Stimulated activated CD4-positive, alpha-beta T cell treated with anti-CD3 and anti-CD28 coated beads, Interleukin-12 subunit alpha, Interleukin-12 subunit beta, amount 100 ng/mL, for 24 hours (primary cell): Measurements from ENCODE around the gene GPR161.
"Not testable (repeated sequence)": the region's sequence is repeated elsewhere in the genome, so short reads cannot be mapped to it uniquely, and the experiment has no call there.

Source experiments
- DNase-seq, 2 experiments: peaks; one replicate each; pipeline ENCODE4 v3.0.0-alpha.2; 2020; ENCODE audit warnings: low read depth in 2 of 2

GPR161 gene, protein sequence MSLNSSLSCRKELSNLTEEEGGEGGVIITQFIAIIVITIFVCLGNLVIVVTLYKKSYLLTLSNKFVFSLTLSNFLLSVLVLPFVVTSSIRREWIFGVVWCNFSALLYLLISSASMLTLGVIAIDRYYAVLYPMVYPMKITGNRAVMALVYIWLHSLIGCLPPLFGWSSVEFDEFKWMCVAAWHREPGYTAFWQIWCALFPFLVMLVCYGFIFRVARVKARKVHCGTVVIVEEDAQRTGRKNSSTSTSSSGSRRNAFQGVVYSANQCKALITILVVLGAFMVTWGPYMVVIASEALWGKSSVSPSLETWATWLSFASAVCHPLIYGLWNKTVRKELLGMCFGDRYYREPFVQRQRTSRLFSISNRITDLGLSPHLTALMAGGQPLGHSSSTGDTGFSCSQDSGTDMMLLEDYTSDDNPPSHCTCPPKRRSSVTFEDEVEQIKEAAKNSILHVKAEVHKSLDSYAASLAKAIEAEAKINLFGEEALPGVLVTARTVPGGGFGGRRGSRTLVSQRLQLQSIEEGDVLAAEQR

DNA sequence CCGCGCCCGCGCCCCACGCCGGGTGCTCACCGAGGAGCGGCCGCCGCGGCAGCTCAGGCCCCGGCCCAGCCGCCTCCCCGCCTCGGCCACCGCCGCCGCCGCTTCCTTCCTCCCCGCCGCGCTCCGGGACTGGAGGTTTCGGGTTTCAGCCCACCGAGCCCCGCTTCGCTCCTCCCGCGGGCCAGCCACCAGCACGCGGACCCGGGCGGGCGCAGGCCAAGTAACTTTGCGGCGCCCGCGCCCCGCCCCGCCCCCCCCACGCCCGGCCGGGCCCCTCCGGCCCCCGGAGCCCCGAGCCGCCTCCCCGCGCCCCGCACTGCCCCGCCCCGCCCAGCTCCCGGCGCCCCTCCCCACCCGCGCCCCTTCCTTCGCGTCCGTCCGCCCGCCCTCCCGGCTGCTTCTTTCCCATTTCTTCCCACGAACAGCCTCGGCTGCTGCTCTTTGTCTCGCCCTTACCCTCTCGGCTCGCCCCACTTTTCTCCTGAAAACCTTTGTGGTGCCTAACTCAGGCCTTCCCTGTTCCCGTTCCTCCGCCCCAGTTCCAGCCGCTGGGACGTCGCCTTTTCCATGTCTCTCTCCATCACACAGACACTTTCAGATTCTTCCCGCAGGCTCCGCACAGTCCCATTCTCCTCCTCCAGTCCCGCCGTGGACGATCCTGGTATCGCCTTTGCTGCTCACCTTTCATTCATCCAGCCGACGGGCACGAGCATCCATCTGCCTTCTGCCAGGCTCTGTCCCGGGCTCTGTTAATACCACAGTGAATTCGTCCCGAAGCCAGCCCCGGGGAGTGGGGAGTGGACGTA is at the start of gene GPR161:
GPR161 (minus strand) TSS at position 222 of the 806 bp plus-strand sequence. CDS start 32,080 bp downstream, outside the sequence.
- DNase-seq: peak in 1 of 2 experiments; percentile 15

DNA sequence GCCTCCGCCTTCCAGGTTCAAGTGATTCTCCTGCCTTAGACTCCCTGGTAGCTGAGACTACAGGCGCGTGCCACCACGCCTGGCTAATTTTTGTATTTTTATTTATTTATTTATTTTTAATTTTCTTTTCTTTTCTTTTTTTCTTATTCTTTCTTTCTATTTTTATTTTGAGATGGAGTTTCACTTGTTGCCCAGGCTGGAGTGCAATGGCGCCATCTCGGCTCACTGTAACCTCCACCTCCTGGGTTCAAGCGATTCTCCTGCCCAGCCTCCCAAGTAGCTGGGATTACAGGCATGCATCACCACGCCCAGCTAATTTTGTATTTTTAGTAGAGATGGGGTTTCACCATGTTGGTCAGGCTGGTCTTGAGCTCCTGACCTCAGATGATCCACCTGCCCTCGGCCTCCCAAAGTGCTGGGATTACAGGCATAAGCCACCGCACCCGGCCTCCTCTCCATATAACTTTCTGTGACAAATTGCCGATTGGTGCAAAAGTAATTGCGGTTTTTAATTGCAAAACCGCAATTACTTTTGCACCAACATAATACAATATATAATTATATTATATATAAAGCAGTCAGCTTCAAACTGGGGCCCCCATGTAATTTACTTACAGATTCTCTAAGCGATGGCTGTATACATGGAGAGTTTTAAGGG is 44.5 kb upstream of the GPR161 start:
- DNase-seq: not testable (repeated sequence)

DNA sequence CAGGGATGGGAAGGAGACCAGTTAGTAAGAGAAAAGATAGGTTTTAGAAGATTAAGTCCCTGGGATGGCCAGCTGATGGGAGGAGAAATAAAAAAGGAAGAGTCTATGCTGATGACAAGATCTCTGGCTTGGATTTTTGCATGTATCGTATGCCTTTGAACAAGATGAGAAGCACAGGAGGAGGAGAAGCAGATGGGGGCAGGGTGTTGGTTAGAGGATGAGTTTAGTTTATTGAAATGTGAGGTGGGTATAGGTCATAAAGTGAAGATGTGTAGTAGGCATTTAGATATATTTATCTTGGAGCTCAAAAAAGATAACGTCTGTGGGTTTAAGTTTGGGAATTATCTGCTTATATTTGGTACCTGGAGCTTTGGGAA is 43.4 kb upstream of the GPR161 start:
- DNase-seq: no peak

DNA sequence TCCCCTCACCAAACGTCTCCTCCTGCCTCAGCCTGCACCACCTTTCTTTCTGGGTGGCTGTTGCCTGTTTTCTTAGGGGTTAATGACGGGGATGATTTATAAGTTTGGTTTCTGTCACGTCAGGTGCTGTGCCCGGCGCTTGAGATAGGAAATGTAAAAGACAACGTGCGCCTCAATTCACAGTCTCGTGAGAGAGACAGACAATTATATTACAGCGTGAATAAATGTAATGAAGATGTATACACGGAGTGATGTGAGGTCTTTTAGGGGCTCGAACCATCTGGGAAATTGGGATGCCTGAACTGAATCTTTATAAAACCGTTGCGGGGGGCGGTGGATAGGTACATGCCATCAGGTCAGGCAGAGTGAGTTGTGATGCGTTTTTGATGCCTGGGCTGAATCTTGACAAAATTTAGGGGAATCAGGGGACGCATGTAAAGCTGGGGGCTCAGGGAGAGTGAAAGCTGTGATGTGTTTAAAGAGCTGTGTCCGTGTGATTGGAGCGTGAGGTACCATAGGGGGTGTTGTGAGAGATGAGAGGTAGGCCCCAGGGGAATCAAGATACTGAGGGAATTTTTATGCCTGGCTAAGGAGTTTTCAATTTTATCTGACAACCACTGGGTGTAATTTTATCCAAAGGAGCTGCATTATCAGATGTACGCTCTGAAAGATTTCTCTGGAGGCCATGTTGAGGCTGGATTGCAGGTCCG is 42.9 kb upstream of the GPR161 start:
- DNase-seq: peak in 1 of 2 experiments; percentile 7

DNA sequence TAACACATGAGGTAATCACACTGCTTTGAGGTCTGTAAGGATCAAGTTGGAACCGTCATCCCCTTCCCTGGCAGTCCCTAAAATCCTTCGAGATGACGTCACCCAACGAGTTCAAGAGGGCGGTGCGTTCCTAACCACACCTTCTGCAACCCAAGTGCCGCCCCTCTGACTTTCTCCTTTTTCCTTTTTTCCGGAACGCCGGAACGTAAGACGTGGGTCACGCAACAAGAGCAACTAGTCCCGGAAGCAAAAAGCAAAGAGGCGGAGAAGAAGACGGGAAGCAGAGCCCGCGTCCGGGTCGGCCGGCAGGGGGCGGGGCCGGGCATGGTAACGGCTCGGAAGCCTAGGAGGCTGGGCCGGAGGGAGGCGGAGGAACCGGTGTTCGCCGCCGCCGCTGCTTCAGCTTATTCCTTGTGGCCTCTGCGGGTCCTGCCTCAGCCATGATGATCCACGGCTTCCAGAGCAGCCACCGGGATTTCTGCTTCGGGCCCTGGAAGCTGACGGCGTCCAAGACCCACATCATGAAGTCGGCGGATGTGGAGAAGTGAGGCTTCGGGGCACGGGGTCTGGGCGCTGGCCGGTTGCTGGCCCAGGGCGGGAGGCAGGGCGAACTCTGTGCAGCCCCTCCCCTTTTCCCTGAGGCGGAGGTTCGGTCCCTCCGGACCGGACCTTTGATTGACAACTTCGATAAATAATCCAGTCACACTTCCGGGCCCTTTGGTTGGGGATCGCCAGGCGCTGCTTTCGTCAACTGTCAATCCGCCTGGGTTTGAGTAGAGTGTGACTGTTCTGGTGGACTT is 42.1 kb upstream of the GPR161 start, which contains the start of gene TIPRL:
TIPRL (plus strand) TSS at position 325 of the 800 bp plus-strand sequence; CDS start at position 441, 116 bp downstream.
- peak; percentile 91 to 94 for DNase-seq

DNA sequence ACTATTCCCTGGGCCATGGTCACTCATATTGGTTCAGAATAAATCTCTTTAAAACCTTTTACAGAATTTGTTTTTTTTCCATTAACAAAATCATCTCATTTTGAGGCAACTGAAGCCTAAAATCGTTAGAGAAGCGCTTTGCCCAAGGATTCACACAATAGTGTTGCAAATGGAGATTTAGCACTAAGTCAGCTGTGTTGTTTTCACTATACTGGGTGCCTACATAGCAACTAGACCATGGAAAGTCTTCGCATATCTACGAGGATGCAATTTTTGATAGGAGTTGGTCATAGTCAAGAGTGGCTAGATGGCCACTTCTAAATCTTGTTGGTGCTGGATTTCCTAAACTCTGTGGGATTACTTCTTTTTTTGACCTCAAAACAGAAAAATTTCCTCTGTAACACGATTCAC is 41.5 kb upstream of the GPR161 start:
- DNase-seq: no peak

DNA sequence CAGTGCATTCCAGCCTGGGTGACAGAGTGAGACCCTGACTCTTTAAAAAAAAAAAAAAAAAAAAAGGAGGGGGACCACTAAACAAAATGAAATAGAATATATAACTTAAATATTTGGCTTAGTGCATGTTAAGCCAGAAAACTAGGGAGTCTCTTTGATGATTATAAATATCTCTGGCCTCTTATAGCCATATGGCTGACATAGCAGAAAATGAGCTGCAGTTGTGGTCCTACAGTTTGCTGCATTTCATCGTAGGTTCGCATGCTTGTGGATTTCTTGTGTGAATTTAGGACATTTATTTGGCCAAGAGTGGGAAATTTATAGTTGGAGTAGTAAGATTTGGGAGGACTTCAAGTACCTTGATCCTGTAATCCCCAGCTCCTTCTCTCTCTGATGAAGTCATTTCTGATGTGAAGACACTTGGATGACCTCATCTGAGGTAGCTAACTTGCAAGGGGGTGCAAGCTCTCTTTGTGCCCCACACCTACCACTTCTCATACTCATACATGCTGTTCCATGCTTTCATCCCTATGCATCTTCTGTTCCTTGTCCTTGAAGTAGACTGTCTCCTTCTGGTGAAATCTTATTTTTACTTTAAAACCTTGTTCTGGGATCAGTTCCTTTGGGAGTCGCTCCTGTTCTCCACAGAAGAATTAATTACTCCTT is 35.7 kb upstream of the GPR161 start:
- DNase-seq: no peak

DNA sequence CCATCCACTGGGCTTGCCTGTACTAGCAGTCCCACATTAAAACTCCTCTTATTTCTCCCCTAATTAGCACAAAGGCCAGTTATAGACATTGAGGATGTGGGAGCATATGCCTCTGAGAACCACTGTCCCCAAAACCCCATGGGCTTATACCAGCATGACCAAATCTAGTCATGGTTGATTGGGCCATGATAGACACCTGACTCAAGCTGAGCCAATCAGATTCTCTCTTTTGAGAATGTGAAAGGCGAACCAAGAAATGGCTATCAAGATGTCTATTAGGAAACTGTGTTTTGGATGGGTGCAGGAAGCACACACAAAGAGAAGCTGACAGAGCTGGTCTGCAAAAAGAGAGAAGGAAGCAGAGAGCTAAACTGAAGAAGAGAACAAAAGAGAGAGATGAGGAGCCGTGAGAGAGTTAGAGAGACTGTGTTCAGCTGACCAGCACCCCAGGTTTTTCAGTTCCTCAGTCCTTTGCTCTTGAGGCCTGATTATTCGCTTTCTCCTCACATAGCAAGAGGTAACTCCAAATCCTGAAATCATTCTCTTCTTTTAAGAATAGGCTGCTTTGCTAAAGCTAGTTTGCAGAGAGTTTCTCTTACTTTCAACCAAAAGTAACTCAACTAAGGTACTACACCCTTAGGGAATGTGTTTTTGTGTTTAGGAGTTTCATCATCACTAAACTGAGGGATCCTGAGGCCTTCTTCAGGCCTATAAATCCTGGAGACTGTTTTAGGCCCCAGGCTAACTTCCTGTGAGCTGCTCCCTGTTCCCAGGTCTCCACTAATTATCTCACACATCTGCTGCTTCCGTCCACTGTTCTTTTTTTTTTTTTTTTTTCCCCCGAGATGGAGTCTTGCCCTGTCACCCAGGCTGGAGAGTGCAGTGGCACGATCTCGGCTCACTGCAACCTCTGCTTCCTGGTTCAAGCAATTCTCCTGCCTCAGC is 34.1 kb upstream of the GPR161 start:
- no peak for DNase-seq

DNA sequence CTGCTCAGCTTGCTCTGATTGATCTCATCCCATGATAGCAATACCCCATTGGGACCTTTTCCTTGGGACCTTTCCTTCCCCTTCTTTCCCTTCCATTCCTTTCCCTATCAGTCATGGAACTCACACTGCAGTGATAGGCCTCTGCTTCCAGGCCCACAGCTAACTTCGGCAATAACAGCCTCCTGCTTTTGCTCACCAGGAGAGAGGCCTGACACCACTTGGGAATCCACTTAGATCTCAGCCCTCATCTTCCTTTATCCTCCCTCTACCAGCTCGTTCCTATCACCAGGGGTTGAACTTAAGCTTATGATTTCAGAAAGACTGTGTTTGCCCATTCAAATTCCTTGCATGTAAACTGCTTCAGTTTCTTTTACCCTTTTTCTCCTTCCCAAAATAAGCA is 31.1 kb upstream of the GPR161 start:
- DNase-seq: no peak

DNA sequence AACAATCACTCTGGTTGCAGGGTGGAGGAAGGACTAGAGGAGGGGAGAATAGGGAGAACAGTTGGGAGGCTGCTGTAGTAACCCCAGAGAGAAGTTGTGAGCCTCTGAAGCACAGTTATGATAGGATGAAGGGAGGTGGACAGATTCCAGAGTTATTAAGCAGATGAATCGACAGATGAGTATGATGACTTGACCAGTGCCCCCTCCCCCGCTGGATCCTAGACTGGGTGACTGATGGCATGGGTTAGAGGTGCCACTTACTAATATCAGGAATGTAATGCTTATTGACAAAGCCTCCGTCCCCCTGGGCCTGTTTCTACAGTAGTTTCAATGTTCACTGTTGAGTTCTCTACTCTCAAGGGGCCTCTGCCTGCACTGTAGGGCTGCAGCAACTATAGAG is 28.0 kb upstream of the GPR161 start:
- no peak for DNase-seq

DNA sequence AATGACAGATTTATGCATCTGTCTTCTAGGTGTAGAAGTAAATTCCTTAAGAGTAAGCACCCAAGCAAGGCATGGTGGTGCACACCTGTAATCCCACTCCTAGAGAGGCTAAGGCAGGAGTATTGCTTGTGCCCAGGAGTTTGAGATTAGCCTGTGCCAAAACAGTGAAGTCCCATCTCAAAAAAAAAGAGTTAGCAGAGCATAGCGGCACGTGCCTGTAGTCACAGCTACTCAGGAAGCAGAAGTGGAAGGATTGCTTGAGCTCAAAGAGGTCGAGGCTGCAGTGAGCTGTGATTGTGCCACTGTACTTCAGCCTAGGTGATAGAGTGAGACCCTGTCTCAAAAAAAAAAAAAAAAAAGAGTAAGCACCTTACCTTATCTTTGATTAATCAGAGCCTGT is 26.9 kb upstream of the GPR161 start:
- no peak for DNase-seq

DNA sequence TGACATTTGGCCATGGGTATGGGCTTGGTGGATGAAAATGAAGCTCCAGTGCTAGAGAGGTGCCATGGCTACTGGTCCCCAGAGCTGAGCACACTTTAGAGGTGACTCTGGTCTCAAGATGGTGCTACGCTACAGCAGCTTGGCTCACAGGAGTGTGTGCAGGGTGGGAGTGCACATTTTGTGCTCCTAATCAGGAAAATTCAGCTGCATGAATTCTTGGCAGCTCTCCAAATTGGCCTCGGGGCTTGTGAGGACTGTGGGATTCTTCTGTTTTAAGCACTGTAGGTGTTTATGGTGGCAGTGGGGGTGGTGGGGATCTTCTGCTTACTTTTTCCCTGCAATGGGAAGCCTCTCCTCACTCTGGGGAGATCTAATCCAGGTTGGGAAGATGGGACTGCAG is 24.7 kb upstream of the GPR161 start:
- DNase-seq: no peak

DNA sequence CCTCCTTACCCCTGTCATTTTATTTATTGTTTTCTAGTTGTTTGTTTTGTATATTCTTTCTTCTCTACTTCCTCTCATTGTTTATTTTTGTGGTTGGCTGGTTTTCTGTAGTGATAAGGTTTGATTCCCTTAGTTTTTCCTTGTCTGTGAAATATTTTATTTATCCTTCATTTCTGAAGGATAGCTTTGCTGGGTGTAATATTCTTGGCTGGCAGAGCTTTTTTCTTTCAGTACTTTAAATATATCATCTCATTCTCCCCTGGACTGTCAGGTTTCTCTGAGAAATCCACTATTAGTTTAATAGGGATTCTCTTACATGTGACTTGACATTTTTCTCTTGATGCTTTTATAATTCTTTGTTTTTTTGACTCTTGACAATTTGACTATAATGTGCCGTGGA is 23.2 kb upstream of the GPR161 start:
- no peak for DNase-seq

DNA sequence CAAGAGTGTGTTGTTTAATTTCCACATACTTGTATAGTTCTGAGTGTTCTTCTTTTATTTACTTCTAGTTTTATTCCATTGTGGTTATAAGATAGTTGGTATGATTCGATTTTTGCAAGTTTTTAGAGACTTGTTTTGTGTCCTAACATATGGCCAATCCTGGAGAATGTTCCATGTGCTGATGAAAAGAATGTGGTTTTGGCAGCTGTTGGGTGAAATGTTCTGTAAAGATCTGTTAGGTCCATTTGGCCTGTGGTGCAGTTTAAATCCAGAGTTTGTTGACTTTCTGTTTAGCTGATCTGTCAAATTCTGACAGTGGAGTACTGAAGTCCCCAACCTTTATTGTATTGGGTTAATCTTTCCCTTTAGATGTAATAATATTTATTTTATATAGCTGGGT is 22.5 kb upstream of the GPR161 start:
- no peak for DNase-seq

DNA sequence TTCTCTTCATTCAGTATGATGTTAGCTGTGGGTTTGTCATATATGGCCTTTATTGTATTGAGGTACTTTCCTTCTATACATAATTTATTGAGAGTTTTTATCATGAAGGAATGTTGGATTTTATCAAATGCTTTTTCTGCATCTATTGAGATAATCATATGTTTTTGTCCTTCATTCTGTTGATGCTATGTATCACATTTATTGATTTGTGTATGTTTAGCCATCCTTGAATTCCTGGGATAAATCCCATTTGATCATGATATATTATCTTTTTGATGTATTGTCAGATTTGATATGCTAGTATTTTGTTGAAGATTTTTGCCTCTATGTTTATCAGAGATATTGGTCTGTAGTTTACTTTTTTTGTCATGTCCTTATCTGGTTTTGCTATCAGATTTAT is 20.9 kb upstream of the GPR161 start:
- DNase-seq: no peak

DNA sequence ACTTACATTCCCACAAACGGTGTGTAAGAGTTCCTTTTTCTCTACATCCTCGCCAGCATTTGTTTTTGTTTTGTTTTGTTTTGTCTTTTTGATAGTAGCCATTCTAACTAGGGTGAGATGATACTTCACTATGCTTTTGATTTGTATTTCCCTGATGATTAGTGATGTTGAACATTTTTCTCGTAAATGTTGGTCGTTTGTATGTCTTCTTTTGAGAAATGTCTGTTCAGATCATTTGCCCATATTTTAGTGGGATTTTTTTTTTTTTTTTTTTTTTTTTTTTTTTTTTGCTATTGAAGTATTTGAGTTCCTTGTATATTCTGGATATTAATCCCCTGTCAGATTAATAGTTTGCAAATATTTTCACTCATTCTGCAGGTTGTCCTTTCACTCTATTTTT is 19.2 kb upstream of the GPR161 start:
- no peak for DNase-seq

DNA sequence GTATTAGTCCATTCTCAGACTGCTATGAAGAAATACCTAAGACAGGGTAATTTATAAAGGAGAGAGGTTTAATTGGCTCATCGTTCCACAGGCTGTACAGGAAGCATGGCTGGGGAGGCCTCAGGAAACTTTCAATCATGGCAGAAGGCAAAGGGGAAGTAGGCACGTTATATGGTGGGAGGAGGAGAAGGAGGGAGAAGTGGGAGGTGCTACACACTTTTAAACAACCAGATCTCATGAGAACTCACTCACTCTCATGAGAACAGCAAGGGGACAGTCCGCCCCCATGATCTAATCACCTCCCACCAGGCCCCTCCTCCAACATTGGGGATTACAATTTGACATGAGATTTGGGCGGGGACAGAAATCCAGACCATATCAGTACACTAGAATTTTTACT is 18.0 kb upstream of the GPR161 start:
- DNase-seq: not testable (repeated sequence)

DNA sequence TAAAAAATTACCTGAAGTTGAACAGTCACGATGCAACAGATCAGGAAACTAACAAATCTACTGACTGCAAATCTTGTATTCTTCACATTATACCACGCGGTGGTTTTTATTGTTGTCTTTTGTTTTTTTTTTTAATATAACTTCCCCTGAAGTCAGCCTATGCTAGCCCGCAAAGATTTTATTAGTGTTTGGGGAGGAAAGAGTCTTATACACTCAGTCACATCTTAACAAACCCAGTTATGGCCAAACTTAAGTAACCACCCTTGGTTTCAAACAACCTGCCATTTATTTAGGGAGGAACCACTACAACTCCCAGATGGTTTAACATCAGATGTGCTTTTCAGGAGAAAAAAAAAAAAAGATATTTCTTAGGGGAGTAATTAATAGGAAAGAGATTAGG is 15.2 kb upstream of the GPR161 start:
- DNase-seq: no peak

DNA sequence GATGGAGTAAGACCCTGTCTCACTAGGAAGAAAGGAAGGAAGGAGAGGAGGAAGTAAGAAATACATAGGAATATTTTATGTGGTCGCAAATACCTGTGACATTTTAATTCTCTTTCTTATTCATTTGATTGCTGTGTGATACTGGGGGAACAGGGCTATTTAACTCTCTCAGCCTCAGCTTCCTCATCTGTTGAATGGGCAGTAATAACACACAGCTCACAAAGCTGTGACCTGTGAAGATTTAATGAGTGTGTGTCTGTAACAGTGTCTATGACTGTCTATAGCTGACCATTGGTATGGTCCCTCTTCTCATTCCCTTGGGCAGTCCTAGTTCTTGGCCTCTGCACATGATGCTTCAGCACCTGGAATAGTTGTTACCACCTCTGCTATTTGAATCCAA is 13.6 kb upstream of the GPR161 start:
- no peak for DNase-seq
